Melanocyte of skin (primary cell): ENCODE data around the gene FCHO1. TPM values are rescaled to one million over a fixed set of nuclear protein-coding genes. Genes with fewer than 3 reads are reported as not detected.

Experiments
- total RNA-seq, 2 donors: library from RNA; depleted of rRNA; stranded (reverse); fragments of >200 nt; gene quantifications; 2 replicates each; pipeline ENCODE4 v1.2.3, GENCODE V29; 2012

FCHO1 gene
- 1 to 10 TPM in 1 of 2 donors, under 1 TPM in 1; 1.00 to 1.4 TPM for total RNA-seq

GRCh38 chr19:17751103-17751911 is at the start of gene FCHO1:
Gene FCHO1 (plus strand): TSS chr19:17751477. CDS start chr19:17755165, 3,688 bp downstream.

GRCh38 chr19:17718947-17719711 is 32.1 kb upstream of the FCHO1 start, which contains the start of gene MAP1S:
Gene MAP1S (plus strand): TSS chr19:17719480. CDS start chr19:17719503, 23 bp downstream.

GRCh38 chr19:17794731-17795494 is 43.6 kb downstream of the FCHO1 start, which contains the start of gene B3GNT3:
Gene B3GNT3 (plus strand): TSS chr19:17795138. CDS start chr19:17807808, 12,670 bp downstream.

GRCh38 chr19:17821190-17821589 is 69.9 kb downstream of the FCHO1 start, which contains the start of gene INSL3:
Gene INSL3 (minus strand): TSS chr19:17821519. CDS start chr19:17821506, 13 bp downstream.

Other genes starting within 250 kb of the FCHO1 start
- 10 to 100 TPM; 50.3 to 59.9 TPM for gene PGLS, start 239.8 kb upstream of the FCHO1 start, total RNA-seq
- 10 to 100 TPM; 69.2 to 81.9 TPM for gene COLGALT1, start 195.8 kb upstream of the FCHO1 start, total RNA-seq
- under 1 TPM; under 0.01 to 0.34 TPM for gene UNC13A, start 63.1 kb upstream of the FCHO1 start, total RNA-seq
- 10 to 100 TPM; 15.5 to 25.3 TPM for gene MAP1S, start 32.0 kb upstream of the FCHO1 start, total RNA-seq
- gene B3GNT3, start 43.7 kb downstream of the FCHO1 start, total RNA-seq: under 1 TPM in 1 of 2 donors, not detected in 1; under 0.01 TPM
- under 1 TPM in 1 of 2 donors, not detected in 1; 0.34 TPM for gene INSL3, start 70.0 kb downstream of the FCHO1 start, total RNA-seq
- gene JAK3, start 96.5 kb downstream of the FCHO1 start, total RNA-seq: 1 to 10 TPM; 2.7 to 3.1 TPM
- 100 to 1,000 TPM; 512 to 673 TPM for gene RPL18A, start 108.4 kb downstream of the FCHO1 start, total RNA-seq
- not detected for gene SLC5A5, start 120.5 kb downstream of the FCHO1 start, total RNA-seq
- 10 to 100 TPM; 24.8 to 40.6 TPM for gene CCDC124, start 181.5 kb downstream of the FCHO1 start, total RNA-seq
- under 1 TPM; under 0.01 to 0.33 TPM for gene KCNN1, start 215.6 kb downstream of the FCHO1 start, total RNA-seq